ENCODE data around the gene TRRAP.

The TRRAP gene

GRCh38 chr7:98930464-98930863 is 52.1 kb downstream of the TRRAP start:
- no peaks in the 10 kb centered on the region for H3K9me3 ChIP-seq (ENCODE audit: control insufficient read depth, insufficient read depth, low read length)
- no peaks in the 10 kb centered on the region for H3K4me1 ChIP-seq (ENCODE audit: insufficient read depth, low read length)
- H3K9ac ChIP-seq (ENCODE audit: low read depth, low read length): no peak overlapping the region
- peaks cover 46% of the 10 kb centered on the region for H3K36me3 ChIP-seq (ENCODE audit: insufficient read depth, low read length)

DNA sequence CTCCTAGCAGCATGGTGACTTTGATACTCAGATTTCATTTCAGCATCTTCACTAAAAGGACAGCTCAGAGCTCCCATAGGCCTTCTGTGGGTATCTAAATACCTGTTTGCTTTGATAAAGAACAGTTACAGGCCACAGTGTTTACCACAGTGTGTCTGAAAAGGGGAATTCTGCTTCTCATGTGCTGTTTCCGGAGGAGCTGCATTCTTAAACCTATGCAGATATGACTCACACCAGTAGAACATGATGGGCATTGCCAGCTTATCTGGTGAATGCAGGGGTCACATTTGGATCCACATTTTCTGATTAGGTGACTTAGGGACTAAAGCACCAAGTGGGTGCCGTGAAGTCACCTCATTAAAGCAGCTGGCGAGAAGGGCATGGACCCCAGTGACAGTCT is 52.6 kb downstream of the TRRAP start:
- no peak overlapping the region for H3K9ac ChIP-seq (ENCODE audit: low read depth, low read length)
- H3K9me3 ChIP-seq (ENCODE audit: control insufficient read depth, insufficient read depth, low read length): no peaks in the 10 kb centered on the region
- H3K36me3 ChIP-seq (ENCODE audit: insufficient read depth, low read length): peaks cover 42% of the 10 kb centered on the region
- no peaks in the 10 kb centered on the region for H3K4me1 ChIP-seq (ENCODE audit: insufficient read depth, low read length)

- peaks cover 35% of the 10 kb centered on the region for H3K36me3 ChIP-seq (ENCODE audit: insufficient read depth, low read length)
- H3K9ac ChIP-seq (ENCODE audit: low read depth, low read length): no peak overlapping the region
- H3K9me3 ChIP-seq (ENCODE audit: control insufficient read depth, insufficient read depth, low read length): no peaks in the 10 kb centered on the region
- H3K4me1 ChIP-seq (ENCODE audit: insufficient read depth, low read length): no peaks in the 10 kb centered on the region
Measured at GRCh38 chr7:98933321-98933720, 55.0 kb downstream of the TRRAP start.

GRCh38 chr7:98934267-98934666 is 55.9 kb downstream of the TRRAP start:
- H3K9ac ChIP-seq (ENCODE audit: low read depth, low read length): no peak overlapping the region
- no peaks in the 10 kb centered on the region for H3K4me1 ChIP-seq (ENCODE audit: insufficient read depth, low read length)
- no peaks in the 10 kb centered on the region for H3K9me3 ChIP-seq (ENCODE audit: control insufficient read depth, insufficient read depth, low read length)
- peaks cover 35% of the 10 kb centered on the region for H3K36me3 ChIP-seq (ENCODE audit: insufficient read depth, low read length)

- Histone ChIP-seq H3K9me3 (ENCODE audit: control insufficient read depth, insufficient read depth, low read length) (no peaks in the 10 kb centered on the region), H3K4me1 (ENCODE audit: insufficient read depth, low read length) (no peaks in the 10 kb centered on the region), H3K36me3 (ENCODE audit: insufficient read depth, low read length) (peaks cover 29% of the 10 kb centered on the region), H3K9ac (ENCODE audit: low read depth, low read length) (no peak overlapping the region)
Measured at GRCh38 chr7:98935811-98936210, 57.5 kb downstream of the TRRAP start.

DNA sequence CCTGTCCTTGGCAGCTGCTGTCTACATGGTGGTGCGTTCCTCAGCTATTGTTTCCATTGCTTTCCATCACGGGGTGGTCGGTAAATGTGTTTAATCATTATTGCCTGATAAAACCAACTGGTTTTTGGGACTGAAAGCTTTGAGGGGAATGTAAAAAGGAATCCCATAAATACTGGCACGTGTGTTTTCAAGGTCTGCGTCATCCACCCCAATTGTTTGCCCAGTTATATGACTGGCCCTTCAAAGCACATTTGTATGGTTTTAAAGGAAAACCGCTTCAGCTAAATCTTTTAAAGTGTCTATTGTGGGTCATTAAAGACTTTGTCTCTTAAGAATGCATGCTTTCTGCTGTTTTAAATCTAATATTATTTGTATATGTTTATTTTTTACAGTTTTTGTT is 65.0 kb downstream of the TRRAP start:
- Histone ChIP-seq H3K9ac (ENCODE audit: low read depth, low read length) (no peak overlapping the region), H3K9me3 (ENCODE audit: control insufficient read depth, insufficient read depth, low read length) (no peaks in the 10 kb centered on the region), H3K4me1 (ENCODE audit: insufficient read depth, low read length) (no peaks in the 10 kb centered on the region), H3K36me3 (ENCODE audit: insufficient read depth, low read length) (peaks cover 10% of the 10 kb centered on the region; the same call in 1 of the 2 replicates)

DNA sequence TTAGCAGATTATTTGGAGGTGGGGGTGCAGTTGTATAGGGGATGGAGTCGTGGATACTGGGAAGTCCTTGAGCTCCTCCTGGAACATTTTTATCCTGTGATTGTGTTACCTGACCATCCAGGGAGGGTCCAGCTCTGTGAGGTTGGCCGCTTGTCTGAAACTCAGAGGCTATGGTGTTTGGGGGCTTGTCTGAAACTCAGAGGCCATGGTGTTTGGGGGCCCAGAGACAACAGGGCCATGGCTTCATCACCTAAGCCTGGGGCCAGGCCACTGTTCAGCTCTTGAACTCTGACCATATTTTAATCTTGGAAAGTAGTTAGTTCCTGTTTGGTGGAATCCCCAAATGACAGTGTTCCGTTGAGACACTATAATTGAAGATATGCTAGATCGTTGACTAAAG is 66.1 kb downstream of the TRRAP start:
- H3K9ac ChIP-seq (ENCODE audit: low read depth, low read length): no peak overlapping the region
- no peaks in the 10 kb centered on the region for H3K4me1 ChIP-seq (ENCODE audit: insufficient read depth, low read length)
- no peaks in the 10 kb centered on the region for H3K9me3 ChIP-seq (ENCODE audit: control insufficient read depth, insufficient read depth, low read length)
- H3K36me3 ChIP-seq (ENCODE audit: insufficient read depth, low read length): peaks cover 16% of the 10 kb centered on the region

DNA sequence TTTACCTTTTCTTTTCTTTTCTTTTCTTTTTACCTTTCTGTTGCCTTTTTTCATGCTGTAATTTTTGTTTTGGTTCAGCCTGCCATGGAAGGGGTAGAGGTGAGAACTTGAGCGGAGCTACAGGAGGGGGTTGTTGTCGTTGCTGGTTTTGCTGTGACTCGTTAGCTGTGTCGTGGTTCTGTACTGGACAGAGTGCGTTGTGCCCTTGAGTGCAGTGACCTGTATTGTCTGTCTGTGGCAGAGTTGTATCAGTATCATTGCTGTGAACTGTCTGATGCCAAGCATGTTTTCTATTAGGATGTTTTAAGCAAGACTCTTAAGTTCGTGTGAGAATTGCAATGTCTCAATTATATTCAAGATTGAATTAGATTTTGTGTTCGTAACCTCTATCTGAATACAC is 67.5 kb downstream of the TRRAP start:
- Histone ChIP-seq H3K9me3 (ENCODE audit: control insufficient read depth, insufficient read depth, low read length) (no peaks in the 10 kb centered on the region), H3K4me1 (ENCODE audit: insufficient read depth, low read length) (no peaks in the 10 kb centered on the region), H3K9ac (ENCODE audit: low read depth, low read length) (no peak overlapping the region), H3K36me3 (ENCODE audit: insufficient read depth, low read length) (peaks cover 26% of the 10 kb centered on the region)

DNA sequence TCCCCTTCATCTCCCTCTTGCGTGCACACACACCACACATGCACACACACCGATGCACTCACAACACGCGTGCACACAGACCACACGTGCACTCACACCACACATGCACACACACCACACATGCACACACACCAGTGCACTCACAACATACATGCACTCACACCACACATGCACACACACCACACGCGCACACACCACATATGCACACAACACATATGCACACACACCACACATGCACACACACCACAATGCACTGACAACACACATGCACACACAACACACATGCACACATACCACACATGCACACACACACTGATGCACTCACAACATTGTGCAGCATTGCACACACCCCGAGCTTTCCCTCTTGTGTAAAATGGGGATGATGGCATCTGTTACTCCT is 68.1 kb downstream of the TRRAP start:
- Histone ChIP-seq H3K9me3 (ENCODE audit: control insufficient read depth, insufficient read depth, low read length) (no peaks in the 10 kb centered on the region), H3K9ac (ENCODE audit: low read depth, low read length) (no peak overlapping the region), H3K36me3 (ENCODE audit: insufficient read depth, low read length) (peaks cover 29% of the 10 kb centered on the region), H3K4me1 (ENCODE audit: insufficient read depth, low read length) (no peaks in the 10 kb centered on the region)

DNA sequence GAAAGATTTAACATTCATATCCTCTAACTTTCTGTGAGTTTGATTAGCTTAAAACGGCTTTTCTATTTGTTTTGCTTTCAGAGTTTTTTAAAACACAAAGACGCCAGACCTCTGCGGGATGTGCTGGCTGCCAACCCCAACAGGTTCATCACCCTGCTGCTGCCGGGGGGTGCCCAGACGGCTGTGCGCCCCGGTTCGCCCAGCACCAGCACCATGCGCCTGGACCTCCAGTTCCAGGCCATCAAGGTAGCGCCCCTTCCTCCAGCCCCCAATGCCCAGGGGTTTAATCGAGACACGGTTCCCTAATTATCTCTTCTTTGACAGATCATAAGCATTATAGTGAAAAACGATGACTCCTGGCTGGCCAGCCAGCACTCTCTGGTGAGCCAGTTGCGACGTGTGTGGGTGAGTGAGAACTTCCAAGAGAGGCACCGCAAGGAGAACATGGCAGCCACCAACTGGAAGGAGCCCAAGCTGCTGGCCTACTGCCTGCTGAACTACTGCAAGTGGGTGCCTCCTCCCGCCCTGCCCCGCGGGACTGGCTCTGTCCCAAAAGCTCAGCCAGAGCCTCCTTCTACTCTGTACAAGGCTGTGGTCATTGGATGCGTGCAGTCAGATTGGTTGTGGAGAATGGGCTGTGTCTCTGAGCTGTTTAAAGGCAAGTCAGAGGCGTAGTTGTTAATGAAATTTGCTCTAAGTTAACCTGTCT is 71.2 kb downstream of the TRRAP start:
- no peaks in the 10 kb centered on the region for H3K4me1 ChIP-seq (ENCODE audit: insufficient read depth, low read length)

DNA sequence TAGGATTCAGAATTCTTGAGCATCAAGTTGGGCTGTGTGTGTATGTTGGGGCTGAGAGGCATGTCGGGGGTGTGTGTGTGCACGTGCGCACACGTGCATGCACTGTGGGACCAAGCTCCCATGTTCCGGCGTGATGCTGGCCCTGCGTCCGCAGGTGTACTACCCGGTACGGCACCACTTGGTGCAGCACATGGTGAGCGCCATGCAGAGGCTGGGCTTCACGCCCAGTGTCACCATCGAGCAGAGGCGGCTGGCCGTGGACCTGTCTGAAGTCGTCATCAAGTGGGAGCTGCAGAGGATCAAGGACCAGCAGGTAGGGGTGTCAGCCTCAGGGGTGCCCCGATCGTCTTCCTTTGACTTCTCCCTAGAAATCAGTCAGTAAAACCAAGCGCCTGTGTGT is 77.7 kb downstream of the TRRAP start:
- Histone ChIP-seq H3K4me1 (ENCODE audit: insufficient read depth, low read length) (no peaks in the 10 kb centered on the region), H3K9me3 (ENCODE audit: control insufficient read depth, insufficient read depth, low read length) (no peaks in the 10 kb centered on the region), H3K9ac (ENCODE audit: low read depth, low read length) (no peak overlapping the region), H3K36me3 (ENCODE audit: insufficient read depth, low read length) (peaks cover 46% of the 10 kb centered on the region)

More for the DNA sequence above, 71.2 kb downstream of the TRRAP start:
- Histone ChIP-seq H3K9me3 (ENCODE audit: control insufficient read depth, insufficient read depth, low read length) (no peaks in the 10 kb centered on the region), H3K9ac (ENCODE audit: low read depth, low read length) (no peak overlapping the region), H3K36me3 (ENCODE audit: insufficient read depth, low read length) (peaks cover 34% of the 10 kb centered on the region)

- Histone ChIP-seq H3K9me3 (ENCODE audit: control insufficient read depth, insufficient read depth, low read length) (no peaks in the 10 kb centered on the region), H3K4me1 (ENCODE audit: insufficient read depth, low read length) (no peaks in the 10 kb centered on the region), H3K9ac (ENCODE audit: low read depth, low read length) (no peak overlapping the region), H3K36me3 (ENCODE audit: insufficient read depth, low read length) (peaks cover 46% of the 10 kb centered on the region)
Measured at GRCh38 chr7:98956469-98956868, 78.1 kb downstream of the TRRAP start.

DNA sequence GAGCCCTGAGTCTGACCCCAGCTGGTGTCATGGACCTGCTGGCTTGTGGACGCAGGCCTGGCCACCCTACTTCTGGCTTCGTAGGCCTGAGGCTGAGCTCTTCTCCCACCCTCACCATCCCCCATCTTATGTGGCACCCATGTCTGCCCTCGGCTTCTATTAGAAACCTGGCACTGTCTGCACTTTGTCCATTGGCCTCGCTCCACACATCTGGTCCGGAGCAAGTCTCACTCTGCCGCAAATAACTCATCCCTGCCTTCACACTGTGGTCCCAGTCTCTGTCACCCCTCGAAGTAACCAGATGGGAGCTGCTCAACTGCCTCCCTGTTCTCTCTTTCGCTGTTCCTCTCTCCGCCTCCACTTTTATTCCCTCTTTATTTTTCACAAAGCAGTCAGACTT is 78.6 kb downstream of the TRRAP start:
- no peaks in the 10 kb centered on the region for H3K9me3 ChIP-seq (ENCODE audit: control insufficient read depth, insufficient read depth, low read length)
- H3K36me3 ChIP-seq (ENCODE audit: insufficient read depth, low read length): peaks cover 46% of the 10 kb centered on the region
- no peaks in the 10 kb centered on the region for H3K4me1 ChIP-seq (ENCODE audit: insufficient read depth, low read length)
- H3K9ac ChIP-seq (ENCODE audit: low read depth, low read length): no peak overlapping the region

DNA sequence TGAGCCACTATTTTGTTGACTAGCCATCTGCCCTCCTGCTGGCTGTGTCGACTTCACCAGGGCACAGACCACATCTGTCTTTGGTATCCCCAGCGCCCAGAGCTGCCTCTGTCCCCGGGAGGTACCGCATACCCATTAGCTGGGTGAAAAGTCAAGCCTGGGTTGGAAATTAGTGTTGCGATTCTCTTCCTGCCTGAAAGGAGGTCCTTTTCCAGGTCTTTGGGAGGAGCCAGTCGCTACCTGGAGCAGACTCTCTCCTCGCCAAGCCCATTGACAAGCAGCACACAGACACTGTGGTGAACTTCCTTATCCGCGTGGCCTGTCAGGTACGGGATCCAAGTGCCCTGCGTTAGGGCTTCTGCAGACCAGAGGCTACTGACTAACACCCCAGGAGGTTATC is 79.4 kb downstream of the TRRAP start:
- no peaks in the 10 kb centered on the region for H3K4me1 ChIP-seq (ENCODE audit: insufficient read depth, low read length)
- H3K9me3 ChIP-seq (ENCODE audit: control insufficient read depth, insufficient read depth, low read length): no peaks in the 10 kb centered on the region
- H3K36me3 ChIP-seq (ENCODE audit: insufficient read depth, low read length): peaks cover 50% of the 10 kb centered on the region
- no peak overlapping the region for H3K9ac ChIP-seq (ENCODE audit: low read depth, low read length)

GRCh38 chr7:98958968-98959367 is 80.6 kb downstream of the TRRAP start:
- H3K9ac ChIP-seq (ENCODE audit: low read depth, low read length): no peak overlapping the region
- H3K4me1 ChIP-seq (ENCODE audit: insufficient read depth, low read length): no peaks in the 10 kb centered on the region
- peaks cover 47% of the 10 kb centered on the region for H3K36me3 ChIP-seq (ENCODE audit: insufficient read depth, low read length)
- H3K9me3 ChIP-seq (ENCODE audit: control insufficient read depth, insufficient read depth, low read length): no peaks in the 10 kb centered on the region

- Histone ChIP-seq H3K4me1 (ENCODE audit: insufficient read depth, low read length) (no peaks in the 10 kb centered on the region), H3K9me3 (ENCODE audit: control insufficient read depth, insufficient read depth, low read length) (no peaks in the 10 kb centered on the region), H3K36me3 (ENCODE audit: insufficient read depth, low read length) (peaks cover 57% of the 10 kb centered on the region), H3K9ac (ENCODE audit: low read depth, low read length) (no peak overlapping the region)
Measured at GRCh38 chr7:98963305-98963704, 85.0 kb downstream of the TRRAP start.

All from ES-I3 (cell line).